GM12878 (cell line): ENCODE results near the gene PTPRC. TPM values are rescaled to one million over a fixed set of nuclear protein-coding genes. Genes with fewer than 3 reads are reported as not detected.

Experiments used
- ATAC-seq: fragments of 200-7000 bp; cut with Tn5 transposase; 3 replicates; pipeline ENCODE4 v1.9.1; 2020; ENCODE audit warnings: mild to moderate bottlenecking, moderate library complexity
- BruUV-seq: library from RNA; stranded (reverse); fragments of 400-500 nt; replicated peaks from 2 replicates; lab custom pipeline; 2021; lab: Mats Ljungman, UMichigan
- CTCF ChIA-PET: fragments of 300-600 bp; sonication (Branson Sonifier 250); formaldehyde crosslinking; extraction: SDS; loops from one replicate; lab custom pipeline; 2021; ENCODE audit warnings: inconsistent platforms; lab: Yijun Ruan, JAX
- POLR2A ChIA-PET: fragments of 350-600 bp; formaldehyde crosslinking; extraction: SDS; loops from one replicate; lab custom pipeline; 2021; ENCODE audit warnings: inconsistent platforms; lab: Charles Lee
- RAD21 ChIA-PET: fragments of 300-600 bp; sonication (Branson Sonifier 250); formaldehyde crosslinking; loops from one replicate; lab custom pipeline; 2023; ENCODE audit warnings: antibody characterized with exemption; ENCODE audit not compliant: unreplicated experiment; lab: Charles Lee
- SMC1A ChIA-PET: fragments of 300-600 bp; sonication (Branson Sonifier 250); formaldehyde crosslinking; loops from one replicate; lab custom pipeline; 2023; ENCODE audit not compliant: unreplicated experiment, uncharacterized antibody; lab: Charles Lee
- DNase-seq: peaks from one replicate; pipeline ENCODE4 v3.0.0-alpha.2; 2011; ENCODE audit warnings: low read depth, low spot score
- FAIRE-seq: peaks from 3 replicates; lab custom pipeline; 2011; peaks lifted over from hg19 to GRCh38; lab: Jason Lieb, UNC
- H2AFZ ChIP-seq: 2 replicates; pipeline ENCODE4 v1.6.0; 2011; ENCODE audit warnings: low read depth, low read length, control low read depth; ENCODE audit not compliant: control insufficient read depth
- H3K27ac ChIP-seq: 2 replicates; pipeline ENCODE4 v1.5.1; 2011; ENCODE audit warnings: control low read depth; ENCODE audit not compliant: control insufficient read depth, insufficient read depth
- H3K27me3 ChIP-seq, 2 experiments: replicated peaks in 1 of 2; 2 replicates each; pipeline versions ENCODE4 v1.6.0 to v1.6.1; 2011; ENCODE audit warnings: low read length in 1 of 2; ENCODE audit not compliant: control insufficient read depth in 2 of 2, insufficient read depth in 2 of 2
- H3K36me3 ChIP-seq, 2 experiments: 2 replicates each; pipeline ENCODE4 v1.5.1; 2011; ENCODE audit warnings: low read length in 1 of 2; ENCODE audit not compliant: control insufficient read depth in 2 of 2, insufficient read depth in 2 of 2
- H3K4me1 ChIP-seq: 2 replicates; pipeline ENCODE4 v1.6.1; 2011; ENCODE audit warnings: mild to moderate bottlenecking, low read length, moderate library complexity, mixed read lengths; ENCODE audit not compliant: control insufficient read depth, insufficient read depth
- H3K4me2 ChIP-seq: 2 replicates; pipeline ENCODE4 v1.6.0; 2011; ENCODE audit warnings: control low read depth; ENCODE audit not compliant: control insufficient read depth, insufficient read depth
- H3K4me3 ChIP-seq: fragments of 200-600 bp; sonication (generic); 2 replicates; pipeline ENCODE4 v1.5.1; 2016
- H3K79me2 ChIP-seq: 2 replicates; pipeline ENCODE4 v1.6.0; 2011; ENCODE audit warnings: low read length; ENCODE audit not compliant: control insufficient read depth, insufficient read depth
- H3K9ac ChIP-seq: 2 replicates; pipeline ENCODE4 v1.8.0; 2011; ENCODE audit warnings: low read length, control low read depth, mixed read lengths; ENCODE audit not compliant: control insufficient read depth, insufficient read depth
- H3K9me3 ChIP-seq: replicated peaks from 3 replicates; pipeline ENCODE4 v1.5.1; 2011; ENCODE audit warnings: mild to moderate bottlenecking, low read length; ENCODE audit not compliant: control insufficient read depth, insufficient read depth
- H4K20me1 ChIP-seq: 2 replicates; pipeline ENCODE4 v1.6.0; 2011; ENCODE audit not compliant: control insufficient read depth, insufficient read depth
- ATF2 ChIP-seq: IDR thresholded peaks from 2 replicates; pipeline ENCODE4 v1.6.1; 2012; ENCODE audit warnings: low read length, inconsistent platforms
- IRF5 ChIP-seq: fragments of 450-650 bp; IDR thresholded peaks from 2 replicates; pipeline ENCODE4 v1.6.1; 2017; ENCODE audit warnings: borderline replicate concordance
- NFYB ChIP-seq: IDR thresholded peaks from 2 replicates; pipeline ENCODE4 v1.6.1; 2011; ENCODE audit warnings: low read depth, mild to moderate bottlenecking, low read length, improper control_type of control experiment, moderate library complexity; ENCODE audit not compliant: insufficient read depth
- PML ChIP-seq: IDR thresholded peaks from 2 replicates; pipeline ENCODE4 v1.6.1; 2012; ENCODE audit warnings: low read length, inconsistent platforms
- REST ChIP-seq: IDR thresholded peaks from 2 replicates; pipeline ENCODE4 v1.6.1; 2012; ENCODE audit warnings: mild to moderate bottlenecking, low read depth, low read length
- TBL1XR1 ChIP-seq: IDR thresholded peaks from 2 replicates; pipeline ENCODE4 v1.6.1; 2012; ENCODE audit warnings: low read depth, low read length, improper control_type of control experiment
- ZNF217 ChIP-seq: fragments of 450-650 bp; IDR thresholded peaks from 2 replicates; pipeline ENCODE4 v1.6.1; 2017; ENCODE audit warnings: antibody characterized with exemption, mild to moderate bottlenecking
- WGBS: methylation state at CpG from one replicate; pipeline ENCODE4 v1.1.6; 2016; ENCODE audit warnings: low lambda C conversion rate; ENCODE audit not compliant: insufficient replicate concordance, insufficient coverage; ENCODE audit errors: missing lambda C conversion rate; 5-methylcytosine and 5-hydroxymethylcytosine counted together
- in situ Hi-C: fragments of 300-500 bp; cut with MboI; formaldehyde crosslinking; loops from 9 replicates; pipeline ENCODE4 v1.14.3; 2018; ENCODE audit warnings: mixed read lengths
- intact Hi-C: fragments of 100-400 bp; cut with micrococcal nuclease; formaldehyde crosslinking; loops from one replicate; pipeline ENCODE4 v1.14.2; 2022; ENCODE audit not compliant: unreplicated experiment
- polyA plus RNA-seq, 11 experiments: library from polyadenylated mRNA; depleted of rRNA in 4 of 11; unstranded in 6 of 11; stranded (reverse) in 5 of 11; fragments of >200 nt; fragmentation: Nextera tagmentation in 4 of 11; fragmentation: Illumina TruSeq in 1 of 11; extraction: Ambion mirVana in 4 of 11; extraction: Trizol in 1 of 11; gene quantifications; 1 replicate in 1 of 11; 2 replicates in 10 of 11; pipeline versions ENCODE4 v1.2.1 to v1.2.3, GENCODE V29; 2011 to 2016; ENCODE audit warnings: inconsistent platforms in 2 of 11, missing spikeins in 2 of 11, low read depth in 1 of 11
- total RNA-seq, 4 experiments: library from RNA; depleted of rRNA in 3 of 4; stranded (reverse); fragments of >200 nt in 3 of 4; fragmentation: Illumina TruSeq in 1 of 4; extraction: Trizol in 1 of 4; gene quantifications; 2 replicates each; pipeline versions ENCODE4 v1.2.1 to v1.2.3, GENCODE V29; 2013 to 2021

Gene PTPRC
- total and polyA plus RNA-seq, 10 of the 15 experiments (the other 5 are each of a cell fraction or from before 2014, with no cell fraction given) = 72.9 to 221 (median 118) TPM

- H3K27ac ChIP-seq = no peak overlapping the region
- H3K4me2 ChIP-seq = no peak overlapping the region
- H3K4me3 ChIP-seq = no peak overlapping the region
- intact Hi-C loops (no loop called here), in situ Hi-C loops (loop anchor here (25.0 kb wide), 1 partner anchor 712 kb away; no protein-coding TSS in a partner anchor)
- no peaks in the 10 kb centered on the region for H3K9me3 ChIP-seq
- ChIA-PET CTCF (interaction anchor here (0.6 to 2.6 kb wide), 7 partner anchors 8 to 801 kb away, joined by 3 to 9 read pairs (median 3); no protein-coding TSS in a partner anchor), RAD21 (no interaction called here), SMC1A (interaction anchor here (0.6 to 2.0 kb wide), 7 partner anchors 9 to 222 kb away, joined by 3 to 5 read pairs (median 3); no protein-coding TSS in a partner anchor), POLR2A (no interaction called here)
- no peak overlapping the region for H2AFZ ChIP-seq
- 80% methylated on average over 3 of the region's 3 CpGs for WGBS
- H3K36me3 ChIP-seq = peaks cover 15 to 17% of the 10 kb centered on the region in 2 experiments
- TF ChIP-seq REST (no peak), NFYB (no peak), PML (no peak), ATF2 (no peak), ZNF217 (no peak), TBL1XR1 (no peak), IRF5 (no peak)
- no peak overlapping the region for H3K9ac ChIP-seq
- no peaks in the 10 kb centered on the region for H3K4me1 ChIP-seq
- ATAC-seq (no peak), DNase-seq (no peak), FAIRE-seq (no peak)
- no peaks in the 10 kb centered on the region for H4K20me1 ChIP-seq
- BruUV-seq = no TSS peak
- no peaks in the 10 kb centered on the region for H3K79me2 ChIP-seq
- H3K27me3 ChIP-seq = no peaks in the 10 kb centered on the region
These were observed 111.2 kb downstream of the PTPRC start for GRCh38 chr1:198750081-198750480.
